ENCODE measurements around the gene SCAPER.

DNA sequence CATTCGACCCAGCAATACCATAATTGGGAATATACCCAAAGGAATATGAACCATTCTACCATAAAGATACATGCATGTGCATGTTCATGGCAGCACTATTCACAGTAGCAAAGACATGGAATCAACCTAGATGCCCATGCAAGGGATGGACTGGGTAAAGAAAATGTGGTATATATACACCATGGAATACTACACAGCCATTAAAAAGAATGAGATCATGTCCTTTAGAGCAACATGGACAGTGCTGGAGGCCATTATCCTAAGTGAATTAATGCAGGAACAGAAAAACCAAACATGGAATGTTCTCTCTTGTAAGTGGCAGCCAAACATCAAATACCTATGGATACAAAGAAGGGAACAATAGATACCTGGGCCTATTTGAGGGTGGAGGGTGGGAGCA lies 601.2 kb downstream of the SCAPER start:
- TF ChIP-seq CTCF (IDR thresholded peaks at IDR 0.05) (no peak), POLR2A (IDR thresholded peaks at IDR 0.05) (no peak)

Data from Peyer's patch (tissue), 4 donors.